CD4-positive, alpha-beta memory T cell (primary cell): ENCODE data around the gene KSR1. TPM values are rescaled to one million over a fixed set of nuclear protein-coding genes. Genes with fewer than 3 reads are reported as not detected.
"Not testable (repeated sequence)": the region's sequence is repeated elsewhere in the genome, so short reads cannot be mapped to it uniquely, and the experiment has no call there.

Experiments
- CTCF ChIA-PET: fragments of 350-600 bp; sonication (Branson Sonifier 250); formaldehyde crosslinking; loops from one replicate; lab custom pipeline; 2021; ENCODE audit warnings: inconsistent platforms; ENCODE audit not compliant: partially characterized antibody; lab: Charles Lee
- POLR2A ChIA-PET: fragments of 350-600 bp; sonication (Branson Sonifier 250); formaldehyde crosslinking; loops from one replicate; lab custom pipeline; 2021; ENCODE audit not compliant: partially characterized antibody; lab: Charles Lee
- DNase-seq, 5 donors: peaks; one replicate each; pipeline versions ENCODE4 v3.0.0 to v3.0.0-alpha.2; 2020 to 2022; ENCODE audit warnings: mixed read lengths in 1 of 5
- H3K27ac ChIP-seq: one replicate; pipeline ENCODE4 v1.7.0; 2013; ENCODE audit warnings: low read depth, low read length
- H3K27me3 ChIP-seq: 2 replicates; pipeline ENCODE4 v1.7.0; 2013; ENCODE audit warnings: mild to moderate bottlenecking, low read length, moderate library complexity; ENCODE audit not compliant: insufficient read depth
- H3K36me3 ChIP-seq: 2 replicates; pipeline ENCODE4 v1.7.0; 2013; ENCODE audit warnings: mild to moderate bottlenecking, low read length, moderate library complexity; ENCODE audit not compliant: insufficient read depth
- H3K4me1 ChIP-seq: 2 replicates; pipeline ENCODE4 v1.7.0; 2013; ENCODE audit warnings: mild to moderate bottlenecking, low read length, moderate library complexity; ENCODE audit not compliant: insufficient read depth
- H3K4me3 ChIP-seq, 2 donors: one replicate each; pipeline ENCODE4 v1.7.0; 2013; ENCODE audit warnings: low read length in 2 of 2, mild to moderate bottlenecking in 1 of 2
- H3K9me3 ChIP-seq, 2 donors: one replicate each; pipeline ENCODE4 v1.7.0; 2013; ENCODE audit warnings: low read length in 2 of 2, control low read depth in 1 of 2; ENCODE audit not compliant: control insufficient read depth in 1 of 2
- H3K27ac Mint-ChIP-seq, 7 donors: one replicate each; pipeline ENCODE4 v1.8.0; 2020 to 2021; ENCODE audit warnings: mixed read lengths in 7 of 7, mild to moderate bottlenecking in 6 of 7, inconsistent platforms in 3 of 7, moderate library complexity in 3 of 7
- H3K27me3 Mint-ChIP-seq, 2 donors: one replicate each; pipeline ENCODE4 v1.8.0; 2020 to 2021; ENCODE audit warnings: mixed read lengths in 2 of 2
- H3K36me3 Mint-ChIP-seq, 2 donors: one replicate each; pipeline ENCODE4 v1.8.0; 2020 to 2021; ENCODE audit warnings: mixed read lengths in 2 of 2, inconsistent platforms in 1 of 2, mild to moderate bottlenecking in 1 of 2
- H3K4me1 Mint-ChIP-seq, 4 donors: one replicate each; pipeline ENCODE4 v1.8.0; 2020 to 2021; ENCODE audit warnings: mixed read lengths in 4 of 4, mild to moderate bottlenecking in 1 of 4
- H3K4me3 Mint-ChIP-seq, 8 donors: one replicate each; pipeline ENCODE4 v1.8.0; 2020 to 2021; ENCODE audit warnings: mixed read lengths in 8 of 8, mild to moderate bottlenecking in 7 of 8, moderate library complexity in 6 of 8, inconsistent platforms in 3 of 8
- H3K9me3 Mint-ChIP-seq, 8 donors: one replicate each; pipeline ENCODE4 v1.8.0; 2020 to 2021; ENCODE audit warnings: mixed read lengths in 8 of 8, mild to moderate bottlenecking in 5 of 8, inconsistent platforms in 3 of 8, moderate library complexity in 1 of 8
- intact Hi-C: fragments of 100-400 bp; cut with micrococcal nuclease; formaldehyde crosslinking; loops from one replicate; pipeline ENCODE4 v1.15.1; 2023
- polyA plus RNA-seq, 2 donors: library from polyadenylated mRNA; unstranded; fragments of 300-500 nt; fragmentation: Illumina TruSeq; gene quantifications; one replicate each; pipeline ENCODE4 v1.2.3, GENCODE V29; 2021
- total RNA-seq, 2 experiments: library from RNA; stranded (reverse); gene quantifications; one replicate each; pipeline ENCODE4 v1.2.3, GENCODE V29; 2021

KSR1 gene
- total and polyA plus RNA-seq, 4 experiments from 2014 or later: 0.77 to 40.0 (median 18.7) TPM

- CTCF ChIA-PET, H3K4me3 Mint-ChIP-seq, H3K9me3 Mint-ChIP-seq, H3K27ac ChIP-seq, H3K27me3 Mint-ChIP-seq, H3K4me1 ChIP-seq, H3K36me3 ChIP-seq, intact Hi-C loops, H3K36me3 Mint-ChIP-seq, H3K9me3 ChIP-seq, H3K4me3 ChIP-seq, POLR2A ChIA-PET, H3K4me1 Mint-ChIP-seq, H3K27me3 ChIP-seq, H3K27ac Mint-ChIP-seq, DNase-seq: not testable (repeated sequence)
These were observed 29.8 kb upstream of the KSR1 start for GRCh38 chr17:27426471-27426870.

- H3K36me3 Mint-ChIP-seq, H3K27me3 ChIP-seq, H3K27ac ChIP-seq, H3K4me1 Mint-ChIP-seq, H3K9me3 Mint-ChIP-seq, H3K4me3 ChIP-seq, CTCF ChIA-PET, POLR2A ChIA-PET, H3K27me3 Mint-ChIP-seq, H3K4me1 ChIP-seq, H3K27ac Mint-ChIP-seq, H3K36me3 ChIP-seq, H3K9me3 ChIP-seq, DNase-seq, intact Hi-C loops: not testable (repeated sequence)
- peak overlapping the region in 1 of 8 donors; percentile 59 for H3K4me3 Mint-ChIP-seq
These were observed 28.9 kb upstream of the KSR1 start for GRCh38 chr17:27427166-27427862.

GRCh38 chr17:27428781-27429505, 27.3 kb upstream of the KSR1 start:
- intact Hi-C loops: no loop called here
- POLR2A ChIA-PET: no interaction called here
- Mint-ChIP-seq H3K9me3 (no peaks in the 10 kb centered on the region), H3K27me3 (no peaks in the 10 kb centered on the region), H3K27ac (no peak overlapping the region), H3K4me3 (no peak overlapping the region), H3K4me1 (no peaks in the 10 kb centered on the region), H3K36me3 (no peaks in the 10 kb centered on the region)
- Histone ChIP-seq H3K36me3 (no peaks in the 10 kb centered on the region), H3K27ac (no peak overlapping the region), H3K9me3 (no peaks in the 10 kb centered on the region), H3K4me1 (no peaks in the 10 kb centered on the region), H3K27me3 (no peaks in the 10 kb centered on the region), H3K4me3 (no peak overlapping the region)
- DNase-seq: no peak
- CTCF ChIA-PET: no interaction called here

GRCh38 chr17:27429666-27430382, 26.4 kb upstream of the KSR1 start:
- H3K9me3 Mint-ChIP-seq: no peaks in the 10 kb centered on the region
- H3K27ac Mint-ChIP-seq: no peak overlapping the region
- no peaks in the 10 kb centered on the region for H3K4me1 Mint-ChIP-seq
- no peak overlapping the region for H3K4me3 ChIP-seq
- H3K27me3 ChIP-seq: no peaks in the 10 kb centered on the region
- ChIA-PET CTCF (no interaction called here), POLR2A (no interaction called here)
- no peaks in the 10 kb centered on the region for H3K27me3 Mint-ChIP-seq
- no peaks in the 10 kb centered on the region for H3K9me3 ChIP-seq
- no peaks in the 10 kb centered on the region for H3K4me1 ChIP-seq
- intact Hi-C loops: no loop called here
- H3K27ac ChIP-seq: no peak overlapping the region
- DNase-seq: no peak
- H3K36me3 ChIP-seq: no peaks in the 10 kb centered on the region
- H3K4me3 Mint-ChIP-seq: no peak overlapping the region
- no peaks in the 10 kb centered on the region for H3K36me3 Mint-ChIP-seq

- CTCF ChIA-PET: interaction anchor here (0.6 kb wide), 1 partner anchor 169 kb away, joined by 3 read pairs; no protein-coding TSS in a partner anchor
- intact Hi-C loops: no loop called here
- Histone ChIP-seq H3K27ac (no peak overlapping the region), H3K9me3 (no peaks in the 10 kb centered on the region), H3K36me3 (no peaks in the 10 kb centered on the region), H3K27me3 (no peaks in the 10 kb centered on the region), H3K4me3 (no peak overlapping the region), H3K4me1 (no peaks in the 10 kb centered on the region)
- Mint-ChIP-seq H3K4me1 (no peaks in the 10 kb centered on the region), H3K36me3 (no peaks in the 10 kb centered on the region), H3K27ac (no peak overlapping the region), H3K9me3 (no peaks in the 10 kb centered on the region), H3K4me3 (no peak overlapping the region), H3K27me3 (no peaks in the 10 kb centered on the region)
- POLR2A ChIA-PET: no interaction called here
- DNase-seq: no peak
These were observed 25.8 kb upstream of the KSR1 start for GRCh38 chr17:27430383-27430840.

GRCh38 chr17:27430882-27431491, 25.3 kb upstream of the KSR1 start:
- CTCF ChIA-PET: interaction anchor here (0.6 to 1.2 kb wide), 2 partner anchors 17 to 169 kb away, joined by 3 read pairs; no protein-coding TSS in a partner anchor
- DNase-seq: no peak
- no peaks in the 10 kb centered on the region for H3K4me1 Mint-ChIP-seq

GRCh38 chr17:27433521-27433920, 22.7 kb upstream of the KSR1 start:
- no peaks in the 10 kb centered on the region for H3K4me1 ChIP-seq
- H3K4me3 ChIP-seq: no peak overlapping the region
- CTCF ChIA-PET: no interaction called here
- intact Hi-C loops: no loop called here
- DNase-seq: no peak
- H3K9me3 ChIP-seq: no peaks in the 10 kb centered on the region
- H3K4me1 Mint-ChIP-seq: no peaks in the 10 kb centered on the region
- H3K36me3 ChIP-seq: no peaks in the 10 kb centered on the region
- H3K27me3 ChIP-seq: no peaks in the 10 kb centered on the region
- POLR2A ChIA-PET: no interaction called here
- H3K9me3 Mint-ChIP-seq: no peaks in the 10 kb centered on the region
- no peak overlapping the region for H3K4me3 Mint-ChIP-seq
- H3K27ac Mint-ChIP-seq: no peak overlapping the region
- no peak overlapping the region for H3K27ac ChIP-seq
- H3K36me3 Mint-ChIP-seq: no peaks in the 10 kb centered on the region
- no peaks in the 10 kb centered on the region for H3K27me3 Mint-ChIP-seq

More at GRCh38 chr17:27430882-27431491, 25.3 kb upstream of the KSR1 start:
- Histone ChIP-seq H3K27ac (no peak overlapping the region), H3K4me1 (no peaks in the 10 kb centered on the region), H3K9me3 (no peaks in the 10 kb centered on the region), H3K4me3 (no peak overlapping the region), H3K36me3 (no peaks in the 10 kb centered on the region), H3K27me3 (no peaks in the 10 kb centered on the region)
- intact Hi-C loops: no loop called here
- Mint-ChIP-seq H3K9me3 (no peaks in the 10 kb centered on the region), H3K4me3 (no peak overlapping the region), H3K36me3 (no peaks in the 10 kb centered on the region), H3K27ac (no peak overlapping the region), H3K27me3 (no peaks in the 10 kb centered on the region)
- POLR2A ChIA-PET: no interaction called here
